ENCODE measurements around the gene ARSA. TPM values are rescaled to one million over a fixed set of nuclear protein-coding genes. Genes with fewer than 3 reads are reported as not detected.

The ARSA gene
- total and polyA plus RNA-seq, 2 of the 13 experiments (the other 11 are each of a cell fraction or from before 2014, with no cell fraction given): 9.0 to 11.5 TPM

- TF ChIP-seq HNF4G (IDR thresholded peaks at IDR 0.05; ENCODE audit: borderline replicate concordance, low read depth, low read length): peak; percentile 41; the same call in 1 of the 2 replicates
- peak; percentile 70; the same call in 1 of the 2 replicates for TF ChIP-seq HNF4G (CRISPR knock-in tag; IDR thresholded peaks at IDR 0.05; ENCODE audit: borderline replicate concordance, low read depth)
- TF ChIP-seq IRF2 (CRISPR knock-in tag; IDR thresholded peaks at IDR 0.05): 0 out of 2 replicates have a peak, but pooled peaks have one; percentile 8
- TF ChIP-seq ZNF362 (CRISPR knock-in tag; IDR thresholded peaks at IDR 0.05; ENCODE audit: borderline replicate concordance): no peak
- TF ChIP-seq SMYD3 (CRISPR knock-in tag; IDR thresholded peaks at IDR 0.05): no peak
- no peak for TF ChIP-seq KIAA2018 (CRISPR knock-in tag; IDR thresholded peaks at IDR 0.05; ENCODE audit: borderline replicate concordance)
- no peak for TF ChIP-seq NBN (conservative IDR thresholded peaks at IDR 0.05)
- no peak for TF ChIP-seq SRSF1 (optimal IDR thresholded peaks at IDR 0.05; ENCODE audit: low read depth, low read length)
- TF ChIP-seq FOXJ3 (CRISPR knock-in tag; IDR thresholded peaks at IDR 0.05; ENCODE audit: borderline replicate concordance): no peak
- no peak for TF ChIP-seq LRRFIP1 (CRISPR knock-in tag; conservative IDR thresholded peaks at IDR 0.05)
- no peak for TF ChIP-seq ZKSCAN5 (CRISPR knock-in tag; IDR thresholded peaks at IDR 0.05)
- no peak for TF ChIP-seq ZNF3 (CRISPR knock-in tag; IDR thresholded peaks at IDR 0.05)
- no peak for TF ChIP-seq SCMH1 (CRISPR knock-in tag; IDR thresholded peaks at IDR 0.05; ENCODE audit: borderline replicate concordance)
- TF ChIP-seq BATF2 (CRISPR knock-in tag; IDR thresholded peaks at IDR 0.05): no peak
- TF ChIP-seq ZNF484 (CRISPR knock-in tag; IDR thresholded peaks at IDR 0.05; ENCODE audit: borderline replicate concordance, low read depth): no peak
- no peak for TF ChIP-seq MTA1 (CRISPR knock-in tag; IDR thresholded peaks at IDR 0.05; ENCODE audit: borderline replicate concordance)
- no peak for TF ChIP-seq U2AF2 (IDR thresholded peaks at IDR 0.05; ENCODE audit: low read depth, low read length)
These were observed 45.3 kb downstream of the ARSA start, which contains the start of gene CHKB (continued) for GRCh38 chr22:50582493-50583293.

Data from HepG2 (cell line).